H9 (cell line): ENCODE measurements around the gene PHF1. TPM values are rescaled to one million over a fixed set of nuclear protein-coding genes. Genes with fewer than 3 reads are reported as not detected.

Source experiments
- DNase-seq: peaks from one replicate; pipeline ENCODE4 v3.0.0-alpha.2; 2017
- H2AFZ ChIP-seq: one replicate; pipeline ENCODE4 v1.6.1; 2013; ENCODE audit warnings: mild to moderate bottlenecking, low read length, control low read depth, moderate library complexity
- H2AK5ac ChIP-seq: 2 replicates; pipeline ENCODE4 v1.6.1; 2013; ENCODE audit warnings: low read length, control low read depth, mixed read lengths; ENCODE audit not compliant: insufficient read length
- H2BK120ac ChIP-seq: one replicate; pipeline ENCODE4 v1.6.1; 2013; ENCODE audit warnings: low read depth, mild to moderate bottlenecking, low read length, control low read depth, inconsistent platforms; ENCODE audit not compliant: poor library complexity, severe bottlenecking
- H2BK12ac ChIP-seq: 2 replicates; pipeline ENCODE4 v1.6.1; 2013; ENCODE audit warnings: low read length, control low read depth, mixed read lengths, low read depth; ENCODE audit not compliant: insufficient read length
- H2BK15ac ChIP-seq: 2 replicates; pipeline ENCODE4 v1.6.1; 2013; ENCODE audit warnings: low read depth, low read length, control low read depth
- H2BK20ac ChIP-seq: one replicate; pipeline ENCODE4 v1.6.1; 2013; ENCODE audit warnings: low read depth, mild to moderate bottlenecking, low read length, control low read depth, inconsistent platforms; ENCODE audit not compliant: poor library complexity, severe bottlenecking
- H2BK5ac ChIP-seq: 2 replicates; pipeline ENCODE4 v1.6.1; 2013; ENCODE audit warnings: low read length, control low read depth, mixed read lengths; ENCODE audit not compliant: insufficient read length
- H3K14ac ChIP-seq: 2 replicates; pipeline ENCODE4 v1.6.1; 2013; ENCODE audit warnings: low read length, control low read depth; ENCODE audit not compliant: insufficient read depth
- H3K18ac ChIP-seq: 2 replicates; pipeline ENCODE4 v1.6.1; 2013; ENCODE audit warnings: low read depth, mild to moderate bottlenecking, mixed read lengths, low read length, control low read depth; ENCODE audit not compliant: insufficient read length
- H3K23ac ChIP-seq: 2 replicates; pipeline ENCODE4 v1.6.1; 2013; ENCODE audit warnings: low read length, control low read depth, mixed read lengths, low read depth; ENCODE audit not compliant: insufficient read length
- H3K23me2 ChIP-seq: 2 replicates; pipeline ENCODE4 v1.6.1; 2013; ENCODE audit warnings: low read depth, mild to moderate bottlenecking, mixed read lengths, low read length, control low read depth; ENCODE audit not compliant: insufficient read length, poor library complexity, severe bottlenecking
- H3K27ac ChIP-seq: 2 replicates; pipeline ENCODE4 v1.5.1; 2013; ENCODE audit warnings: low read length, control low read depth, mixed read lengths, low read depth; ENCODE audit not compliant: insufficient read length
- H3K27me3 ChIP-seq: 2 replicates; pipeline ENCODE4 v1.6.1; 2013; ENCODE audit warnings: low read length, control low read depth, inconsistent platforms; ENCODE audit not compliant: insufficient read depth
- H3K4ac ChIP-seq: 2 replicates; pipeline ENCODE4 v1.6.1; 2013; ENCODE audit warnings: low read depth, mild to moderate bottlenecking, control low read depth, inconsistent platforms, low read length, moderate library complexity
- H3K4me1 ChIP-seq: 2 replicates; pipeline ENCODE4 v1.6.1; 2013; ENCODE audit warnings: low read length, control low read depth, inconsistent platforms; ENCODE audit not compliant: insufficient read depth
- H3K4me2 ChIP-seq: 2 replicates; pipeline ENCODE4 v1.6.1; 2013; ENCODE audit warnings: low read length, control low read depth, mixed read lengths; ENCODE audit not compliant: insufficient read length, insufficient read depth
- H3K56ac ChIP-seq: 2 replicates; pipeline ENCODE4 v1.6.1; 2013; ENCODE audit warnings: low read depth, mild to moderate bottlenecking, mixed read lengths, low read length, control low read depth; ENCODE audit not compliant: insufficient read length
- H3K79me1 ChIP-seq: 2 replicates; pipeline ENCODE4 v1.6.1; 2013; ENCODE audit warnings: low read depth, mild to moderate bottlenecking, moderate library complexity, low read length, control low read depth, inconsistent platforms; ENCODE audit not compliant: insufficient read depth, poor library complexity, severe bottlenecking
- H3K79me2 ChIP-seq: 2 replicates; pipeline ENCODE4 v1.6.1; 2013; ENCODE audit warnings: low read length, control low read depth, inconsistent platforms; ENCODE audit not compliant: insufficient read depth
- H3K9ac ChIP-seq: 2 replicates; pipeline ENCODE4 v1.6.1; 2013; ENCODE audit warnings: low read length, control low read depth, mixed read lengths; ENCODE audit not compliant: insufficient read length; ENCODE audit errors: extremely low read depth
- H3K9me3 ChIP-seq: one replicate; pipeline ENCODE4 v1.6.1; 2013; ENCODE audit warnings: low read depth, low read length, inconsistent platforms; ENCODE audit not compliant: control insufficient read depth
- H3T11ph ChIP-seq: one replicate; pipeline ENCODE4 v1.6.1; 2013; ENCODE audit warnings: mild to moderate bottlenecking, low read length, control low read depth, inconsistent platforms
- H4K20me1 ChIP-seq: one replicate; pipeline ENCODE4 v1.6.1; 2013; ENCODE audit not compliant: control insufficient read depth, insufficient read length, insufficient read depth
- H4K5ac ChIP-seq: 2 replicates; pipeline ENCODE4 v1.6.1; 2013; ENCODE audit warnings: low read depth, mild to moderate bottlenecking, mixed read lengths, low read length, control low read depth; ENCODE audit not compliant: insufficient read length
- H4K8ac ChIP-seq: replicated peaks from 2 replicates; pipeline ENCODE4 v1.6.1; 2013; ENCODE audit warnings: low read length, control low read depth, mixed read lengths, low read depth; ENCODE audit not compliant: insufficient read length
- H4K91ac ChIP-seq: 2 replicates; pipeline ENCODE4 v1.6.1; 2013; ENCODE audit warnings: low read depth, mild to moderate bottlenecking, moderate library complexity, mixed read lengths, low read length, control low read depth; ENCODE audit not compliant: insufficient read length
- H3K27ac Mint-ChIP-seq, 3 experiments: 2 replicates in 2 of 3; 3 replicates in 1 of 3; pipeline ENCODE4 v1.8.0; 2020 to 2021; ENCODE audit warnings: mixed read lengths in 3 of 3, mild to moderate bottlenecking in 1 of 3, moderate library complexity in 1 of 3
- H3K27me3 Mint-ChIP-seq: 2 replicates; pipeline ENCODE4 v1.8.0; 2021; ENCODE audit warnings: low read depth, mild to moderate bottlenecking, moderate library complexity, mixed read lengths
- H3K36me3 Mint-ChIP-seq, 3 experiments: 2 replicates in 2 of 3; 3 replicates in 1 of 3; pipeline ENCODE4 v1.8.0; 2020 to 2021; ENCODE audit warnings: low read depth in 3 of 3, mixed read lengths in 3 of 3; ENCODE audit not compliant: insufficient read depth in 1 of 3
- H3K4me1 Mint-ChIP-seq, 2 experiments: 2 replicates each; pipeline ENCODE4 v1.8.0; 2020; ENCODE audit warnings: mixed read lengths in 2 of 2
- H3K4me3 Mint-ChIP-seq, 2 experiments: 2 replicates in 1 of 2; 3 replicates in 1 of 2; pipeline ENCODE4 v1.8.0; 2020 to 2021; ENCODE audit warnings: mild to moderate bottlenecking in 2 of 2, mixed read lengths in 2 of 2, moderate library complexity in 1 of 2
- H3K9me3 Mint-ChIP-seq, 2 experiments: 2 replicates in 1 of 2; 3 replicates in 1 of 2; pipeline ENCODE4 v1.8.0; 2020; ENCODE audit warnings: mild to moderate bottlenecking in 2 of 2, mixed read lengths in 2 of 2, moderate library complexity in 1 of 2
- WGBS: extraction: QIAGEN DNeasy Blood & Tissue Kit; methylation state at CpG from one replicate; pipeline ENCODE4 v1.1.7; 2013; ENCODE audit warnings: missing lambda C conversion rate, low lambda C conversion rate, mixed read lengths; ENCODE audit not compliant: insufficient read length; ENCODE audit errors: extremely low coverage; 5-methylcytosine and 5-hydroxymethylcytosine counted together
- total RNA-seq: library from RNA; stranded (reverse); gene quantifications from 2 replicates; pipeline ENCODE4 v1.2.1, GENCODE V29; 2021
- TF ChIP-seq, protein P1 (sequence below): fragments of 200-600 bp; sonication (generic); conservative IDR thresholded peaks from 3 replicates; pipeline ENCODE4 v1.8.0; 2021; ENCODE audit warnings: antibody characterized with exemption, mild to moderate bottlenecking

PHF1 gene
- total RNA-seq, 1 experiment from 2014 or later, result 56.8 TPM

DNA sequence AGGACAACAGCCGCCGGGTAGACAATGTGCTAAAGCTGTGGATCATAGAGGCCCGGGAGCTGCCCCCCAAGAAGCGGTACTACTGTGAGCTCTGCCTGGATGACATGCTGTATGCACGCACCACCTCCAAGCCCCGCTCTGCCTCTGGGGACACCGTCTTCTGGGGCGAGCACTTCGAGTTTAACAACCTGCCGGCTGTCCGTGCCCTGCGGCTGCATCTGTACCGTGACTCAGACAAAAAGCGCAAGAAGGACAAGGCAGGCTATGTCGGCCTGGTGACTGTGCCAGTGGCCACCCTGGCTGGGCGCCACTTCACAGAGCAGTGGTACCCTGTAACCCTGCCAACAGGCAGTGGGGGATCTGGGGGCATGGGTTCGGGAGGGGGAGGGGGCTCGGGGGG is 26.9 kb downstream of the PHF1 start:
- Histone ChIP-seq H3K79me1 (peaks cover 5% of the 10 kb centered on the region), H3K9ac (no peak overlapping the region), H4K91ac (no peak overlapping the region), H2BK5ac (no peak overlapping the region), H2BK12ac (no peak overlapping the region), H3K79me2 (peaks cover 5% of the 10 kb centered on the region; the same call in 1 of the 2 replicates), H3K18ac (no peak overlapping the region), H3K27me3 (no peaks in the 10 kb centered on the region), H4K20me1 (no peaks in the 10 kb centered on the region), H3K14ac (no peak overlapping the region), H4K5ac (no peak overlapping the region), H3T11ph (no peak overlapping the region), H2AFZ (no peak overlapping the region), H4K8ac (no peak overlapping the region), H3K9me3 (no peaks in the 10 kb centered on the region), H3K4me1 (peaks cover 5% of the 10 kb centered on the region; the same call in 1 of the 2 replicates), H3K56ac (no peak overlapping the region), H3K23me2 (peaks cover 6% of the 10 kb centered on the region), H2AK5ac (no peak overlapping the region), H3K4ac (no peak overlapping the region), H3K27ac (no peak overlapping the region), H2BK15ac (no peak overlapping the region), H2BK120ac (no peak overlapping the region), H2BK20ac (no peak overlapping the region), H3K23ac (no peak overlapping the region), H3K4me2 (no peak overlapping the region)
- Mint-ChIP-seq H3K4me3 (no peak overlapping the region), H3K27ac (no peak overlapping the region), H3K4me1 (peaks cover 22 to 23% of the 10 kb centered on the region in 2 experiments), H3K27me3 (no peaks in the 10 kb centered on the region; the same call in 1 of the 2 replicates), H3K36me3 (peaks cover 73 to 88% (median 78%) of the 10 kb centered on the region in 3 experiments), H3K9me3 (no peaks in the 10 kb centered on the region)
- WGBS, result no CpG with 5 or more reads among the region's 18 CpGs
- DNase-seq, result no peak
- TF ChIP-seq, protein P1, sequence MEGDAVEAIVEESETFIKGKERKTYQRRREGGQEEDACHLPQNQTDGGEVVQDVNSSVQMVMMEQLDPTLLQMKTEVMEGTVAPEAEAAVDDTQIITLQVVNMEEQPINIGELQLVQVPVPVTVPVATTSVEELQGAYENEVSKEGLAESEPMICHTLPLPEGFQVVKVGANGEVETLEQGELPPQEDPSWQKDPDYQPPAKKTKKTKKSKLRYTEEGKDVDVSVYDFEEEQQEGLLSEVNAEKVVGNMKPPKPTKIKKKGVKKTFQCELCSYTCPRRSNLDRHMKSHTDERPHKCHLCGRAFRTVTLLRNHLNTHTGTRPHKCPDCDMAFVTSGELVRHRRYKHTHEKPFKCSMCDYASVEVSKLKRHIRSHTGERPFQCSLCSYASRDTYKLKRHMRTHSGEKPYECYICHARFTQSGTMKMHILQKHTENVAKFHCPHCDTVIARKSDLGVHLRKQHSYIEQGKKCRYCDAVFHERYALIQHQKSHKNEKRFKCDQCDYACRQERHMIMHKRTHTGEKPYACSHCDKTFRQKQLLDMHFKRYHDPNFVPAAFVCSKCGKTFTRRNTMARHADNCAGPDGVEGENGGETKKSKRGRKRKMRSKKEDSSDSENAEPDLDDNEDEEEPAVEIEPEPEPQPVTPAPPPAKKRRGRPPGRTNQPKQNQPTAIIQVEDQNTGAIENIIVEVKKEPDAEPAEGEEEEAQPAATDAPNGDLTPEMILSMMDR, result no peak
